Progenitor cell of endocrine pancreas (in vitro differentiated cells): Measurements from ENCODE around the gene ERBB2. TPM values are rescaled to one million over a fixed set of nuclear protein-coding genes. Genes with fewer than 3 reads are reported as not detected.
"Not testable (repeated sequence)": the region's sequence is repeated elsewhere in the genome, so short reads cannot be mapped to it uniquely, and the experiment has no call there.

ENCODE experiments used
- DNase-seq: peaks from one replicate; pipeline ENCODE4 v3.0.0; 2021; ENCODE audit warnings: low spot score; ENCODE audit not compliant: unreplicated experiment
- H3K27ac Mint-ChIP-seq: 2 replicates; pipeline ENCODE4 v1.8.0; 2021; ENCODE audit warnings: mild to moderate bottlenecking, moderate library complexity, mixed read lengths
- H3K27me3 Mint-ChIP-seq: 2 replicates; pipeline ENCODE4 v1.8.0; 2021; ENCODE audit warnings: mixed read lengths
- H3K36me3 Mint-ChIP-seq: 2 replicates; pipeline ENCODE4 v1.8.0; 2022; ENCODE audit warnings: mixed read lengths; ENCODE audit not compliant: insufficient read depth
- H3K4me1 Mint-ChIP-seq: 2 replicates; pipeline ENCODE4 v1.8.0; 2021; ENCODE audit warnings: low read depth, mixed read lengths
- H3K4me3 Mint-ChIP-seq: 2 replicates; pipeline ENCODE4 v1.8.0; 2021; ENCODE audit warnings: low read depth, mild to moderate bottlenecking, moderate library complexity, mixed read lengths
- H3K9me3 Mint-ChIP-seq: 2 replicates; pipeline ENCODE4 v1.8.0; 2021; ENCODE audit warnings: low read depth, mixed read lengths
- CTCF ChIP-seq: fragments of 200-600 bp; sonication (generic); IDR thresholded peaks from one replicate; pipeline ENCODE4 v1.5.0; 2021; ENCODE audit warnings: antibody characterized with exemption, mild to moderate bottlenecking; ENCODE audit not compliant: unreplicated experiment
- total RNA-seq: library from RNA; stranded (reverse); gene quantifications from 2 replicates; pipeline ENCODE4 v1.2.1, GENCODE V29; 2021

The ERBB2 gene
- total RNA-seq, 1 donor from 2014 or later = 152 TPM

- DNase-seq = no peak
- no peak for TF ChIP-seq CTCF
- Mint-ChIP-seq H3K36me3 (peaks cover 16% of the 10 kb centered on the region), H3K4me1 (no peaks in the 10 kb centered on the region), H3K27ac (no peak overlapping the region), H3K4me3 (no peak overlapping the region), H3K9me3 (no peaks in the 10 kb centered on the region), H3K27me3 (no peaks in the 10 kb centered on the region)
These were observed 23.3 kb downstream of the ERBB2 start for GRCh38 chr17:39722965-39723848.

- no peak for TF ChIP-seq CTCF
- Mint-ChIP-seq H3K9me3 (no peaks in the 10 kb centered on the region), H3K4me3 (no peak overlapping the region), H3K4me1 (peaks cover 4% of the 10 kb centered on the region), H3K27ac (no peak overlapping the region), H3K36me3 (peaks cover 16% of the 10 kb centered on the region), H3K27me3 (no peaks in the 10 kb centered on the region)
- DNase-seq = no peak
These were observed 24.9 kb downstream of the ERBB2 start for GRCh38 chr17:39724731-39725130.

GRCh38 chr17:39725923-39726322 lies 26.1 kb downstream of the ERBB2 start:
- not testable (repeated sequence) for H3K27ac Mint-ChIP-seq, H3K4me3 Mint-ChIP-seq, H3K27me3 Mint-ChIP-seq, H3K9me3 Mint-ChIP-seq, H3K4me1 Mint-ChIP-seq, DNase-seq
- H3K36me3 Mint-ChIP-seq = peaks cover 16% of the 10 kb centered on the region

- Mint-ChIP-seq H3K27me3 (no peaks in the 10 kb centered on the region), H3K36me3 (peaks cover 14% of the 10 kb centered on the region), H3K4me3 (no peak overlapping the region), H3K27ac (no peak overlapping the region), H3K4me1 (peaks cover 6% of the 10 kb centered on the region), H3K9me3 (no peaks in the 10 kb centered on the region)
- no peak for TF ChIP-seq CTCF
- no peak for DNase-seq
These were observed 26.8 kb downstream of the ERBB2 start for GRCh38 chr17:39726617-39727016.

- TF ChIP-seq CTCF = no peak
These were observed 27.7 kb downstream of the ERBB2 start for GRCh38 chr17:39727556-39727955.

More at GRCh38 chr17:39727556-39727955, 27.7 kb downstream of the ERBB2 start:
- no peak for DNase-seq
- Mint-ChIP-seq H3K27ac (no peak overlapping the region), H3K4me1 (peaks cover 6% of the 10 kb centered on the region), H3K9me3 (no peaks in the 10 kb centered on the region), H3K27me3 (peaks cover 2% of the 10 kb centered on the region), H3K4me3 (no peak overlapping the region), H3K36me3 (peaks cover 14% of the 10 kb centered on the region)
